Measurements from ENCODE around the gene COLEC12. TPM values are rescaled to one million over a fixed set of nuclear protein-coding genes. Genes with fewer than 3 reads are reported as not detected.

Gene COLEC12
- polyA plus RNA-seq, 4 donors: 23.6 to 35.2 (median 27.0) TPM

DNA sequence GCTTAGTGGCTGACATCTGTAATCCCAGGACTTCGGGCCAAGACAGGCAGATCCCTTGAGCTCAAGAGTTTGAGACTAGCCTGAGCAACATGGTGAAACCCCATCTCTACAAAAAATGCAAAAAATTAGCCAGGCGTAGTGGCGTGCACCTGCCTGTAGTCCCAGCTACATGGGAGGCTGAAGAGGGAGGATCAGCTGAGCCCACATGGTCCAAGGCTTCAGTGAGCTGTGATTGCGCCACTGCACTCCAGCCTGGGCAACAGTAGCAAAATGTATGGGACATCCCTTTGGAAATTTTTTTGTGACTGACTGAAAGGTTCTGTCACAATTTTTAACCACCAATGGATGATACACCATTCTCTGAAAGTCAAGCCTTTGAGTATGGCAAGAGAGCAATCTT lies 6.3 kb upstream of the COLEC12 start:
- DNase-seq (ENCODE audit: low read depth in 4 of 4, low spot score in 2 of 4): no peak

DNA sequence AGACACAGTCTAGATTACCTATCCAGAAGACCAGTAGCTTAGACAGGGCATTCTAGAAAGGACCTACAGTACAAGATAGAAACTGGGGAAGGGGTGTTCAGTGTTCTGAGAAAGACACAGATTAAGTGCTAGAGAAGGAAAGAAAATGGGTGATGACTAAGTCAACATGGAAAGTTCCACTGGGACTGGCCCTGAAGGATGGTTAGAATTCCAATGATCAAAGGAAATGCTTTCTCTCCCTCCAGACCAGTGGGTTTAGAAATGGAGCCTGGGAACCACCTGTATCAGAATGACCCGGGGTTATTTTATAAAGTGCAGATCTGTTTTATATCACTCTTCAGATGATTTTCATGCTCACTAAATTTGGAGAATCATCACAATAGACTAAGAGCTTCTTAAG lies 5.8 kb upstream of the COLEC12 start:
- no peak for DNase-seq (ENCODE audit: low read depth in 4 of 4, low spot score in 2 of 4)

DNA sequence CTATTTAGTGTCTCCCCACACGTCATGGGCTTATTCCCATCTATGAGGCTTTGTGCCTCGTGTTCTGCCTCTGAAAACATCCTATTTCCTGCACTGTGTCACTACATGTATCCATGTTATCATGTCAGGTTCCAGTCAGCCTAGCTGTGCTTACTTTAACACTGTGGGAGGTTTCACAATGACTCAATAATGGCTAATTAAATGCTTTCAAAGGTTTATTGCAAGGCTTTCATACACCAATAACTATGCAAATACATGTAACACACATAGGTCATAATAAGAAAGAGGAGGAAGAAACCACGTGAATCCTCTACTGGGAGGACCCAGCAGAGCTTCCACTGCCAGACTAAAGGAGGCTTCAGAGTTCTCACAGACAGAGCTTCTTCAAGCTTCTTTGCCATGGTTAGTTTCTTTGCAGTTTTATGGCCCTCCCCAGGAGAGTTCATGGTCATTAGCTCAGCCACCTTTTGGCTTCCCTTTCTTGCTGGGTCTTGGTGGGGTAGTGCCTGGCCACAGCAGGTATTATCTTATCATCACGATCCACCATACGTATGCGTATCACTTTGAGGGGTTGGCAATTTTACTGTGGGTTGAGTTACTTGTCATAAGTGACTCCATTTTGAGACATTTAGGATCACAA lies 5.1 kb upstream of the COLEC12 start:
- DNase-seq (ENCODE audit: low read depth in 4 of 4, low spot score in 2 of 4): no peak

DNA sequence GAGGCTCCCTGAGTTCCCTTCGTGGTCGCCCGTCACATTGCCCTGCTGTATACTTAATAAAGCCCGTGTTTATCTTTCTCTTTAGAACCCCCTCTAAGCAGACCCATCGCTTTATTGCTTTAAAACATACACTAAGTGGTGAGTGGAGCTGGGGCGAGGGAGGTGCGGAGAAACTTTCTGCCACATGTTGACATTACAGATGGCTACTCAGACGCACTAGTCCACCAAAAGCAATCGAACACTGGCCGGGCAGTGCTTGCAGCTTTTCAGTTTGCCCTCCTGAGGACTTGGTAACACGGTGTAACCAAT lies 859 bp upstream of the COLEC12 start:
- DNase-seq (ENCODE audit: low read depth in 4 of 4, low spot score in 2 of 4): no peak

DNA sequence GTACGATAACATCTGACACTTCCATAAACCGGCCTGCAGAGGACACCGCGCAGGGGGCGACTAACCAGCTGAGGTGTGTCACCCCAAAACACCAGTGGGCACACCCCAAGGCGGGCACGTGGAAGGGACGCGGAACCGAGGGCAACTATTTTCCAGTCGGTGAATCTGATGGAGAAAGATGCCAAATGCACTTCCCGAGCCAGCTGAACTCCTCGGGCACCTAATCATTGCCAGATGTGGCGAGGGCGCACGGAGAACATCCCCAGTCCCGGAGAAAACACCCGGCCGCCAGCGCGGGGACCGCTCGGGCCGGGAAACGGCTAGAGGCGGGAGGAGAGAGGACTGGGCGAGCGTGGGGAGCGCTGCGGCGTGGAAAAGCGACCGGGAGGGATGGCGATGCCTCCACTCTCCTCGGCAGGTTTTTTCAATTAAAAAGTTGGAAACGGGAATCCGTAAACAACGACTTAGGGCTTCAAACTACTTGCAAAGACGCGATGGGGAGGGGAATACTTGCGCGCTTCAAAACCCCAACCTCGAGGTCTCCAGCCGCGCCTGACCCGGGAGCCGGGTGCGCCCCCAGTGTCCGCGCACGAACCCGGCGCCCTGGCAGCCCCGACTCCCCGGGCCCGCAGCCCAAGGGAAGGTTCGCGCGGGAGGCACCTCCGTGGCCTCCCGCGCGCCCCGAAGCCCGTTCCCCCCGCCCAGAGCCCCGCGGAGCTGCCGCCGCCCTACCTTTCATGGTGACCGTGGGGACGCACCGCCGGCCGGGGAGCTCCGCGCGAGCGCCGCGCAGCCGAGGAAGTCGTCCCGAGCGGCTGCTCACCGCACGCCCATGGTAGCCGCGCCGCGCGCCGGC lies 497 bp downstream of the COLEC12 start:
- DNase-seq (ENCODE audit: low read depth in 4 of 4, low spot score in 2 of 4): peak in 1 of 4 donors; percentile 31

DNA sequence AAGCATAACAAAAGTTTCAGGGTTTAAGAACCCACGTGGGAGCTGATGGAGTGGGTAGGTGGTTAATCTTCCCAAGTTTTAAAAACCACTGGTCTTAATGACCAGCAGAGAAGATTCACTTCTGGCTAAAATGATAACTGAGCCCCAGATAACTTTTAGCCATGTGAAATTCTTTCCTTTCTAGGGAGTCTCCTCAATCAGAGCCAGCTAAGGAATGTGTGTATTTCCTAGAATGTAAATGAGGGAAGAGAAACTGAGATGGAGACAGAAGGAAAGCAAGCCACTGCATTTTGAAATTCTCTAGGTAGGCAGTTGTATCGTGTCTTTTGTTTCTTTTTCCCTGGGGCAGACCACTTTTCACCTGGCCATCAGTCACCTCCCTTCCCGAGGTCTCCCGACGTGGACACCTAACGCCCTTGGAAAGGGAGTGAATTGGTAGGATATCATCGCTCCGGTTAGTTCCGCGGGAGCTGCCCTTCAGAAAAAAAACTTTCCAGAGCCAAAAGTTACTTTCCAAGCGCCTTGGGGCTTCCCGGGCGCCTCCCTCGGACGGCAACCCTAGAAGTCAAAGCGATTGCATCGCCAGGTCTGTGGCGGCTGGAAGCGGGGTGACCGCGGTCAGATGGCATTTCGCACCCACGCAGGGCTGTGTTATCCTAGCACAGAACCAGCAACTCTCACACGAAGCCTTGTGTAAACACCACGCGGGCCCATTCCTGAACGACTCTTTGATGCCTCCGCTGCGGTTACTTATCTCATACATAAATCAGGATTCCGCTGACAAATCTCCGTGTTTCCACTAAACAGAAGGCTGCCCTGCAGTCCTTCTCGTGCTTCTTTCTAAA lies 1.3 kb downstream of the COLEC12 start:
- peak in 1 of 4 donors; percentile 58 for DNase-seq (ENCODE audit: low read depth in 4 of 4, low spot score in 2 of 4)

DNA sequence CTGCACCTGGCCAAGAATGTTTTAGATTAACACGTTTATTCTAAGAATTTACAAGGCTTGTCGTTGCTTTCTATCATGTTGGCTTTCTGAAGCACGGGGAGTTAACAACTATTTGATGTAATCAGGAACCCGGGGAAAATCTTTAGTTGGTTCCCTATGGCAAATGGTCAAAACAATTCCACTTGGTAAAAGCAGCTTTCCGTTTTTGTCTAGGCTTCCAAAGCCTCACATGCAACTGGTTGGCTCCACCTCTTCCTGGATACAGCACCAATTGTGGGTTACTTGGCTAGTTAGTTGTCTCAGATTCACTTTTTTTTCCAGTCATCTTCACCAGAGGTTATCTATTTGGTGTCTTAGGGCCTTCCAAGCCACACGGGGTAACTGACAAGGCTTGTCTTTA lies 2.8 kb downstream of the COLEC12 start:
- no peak for DNase-seq (ENCODE audit: low read depth in 4 of 4, low spot score in 2 of 4)

DNA sequence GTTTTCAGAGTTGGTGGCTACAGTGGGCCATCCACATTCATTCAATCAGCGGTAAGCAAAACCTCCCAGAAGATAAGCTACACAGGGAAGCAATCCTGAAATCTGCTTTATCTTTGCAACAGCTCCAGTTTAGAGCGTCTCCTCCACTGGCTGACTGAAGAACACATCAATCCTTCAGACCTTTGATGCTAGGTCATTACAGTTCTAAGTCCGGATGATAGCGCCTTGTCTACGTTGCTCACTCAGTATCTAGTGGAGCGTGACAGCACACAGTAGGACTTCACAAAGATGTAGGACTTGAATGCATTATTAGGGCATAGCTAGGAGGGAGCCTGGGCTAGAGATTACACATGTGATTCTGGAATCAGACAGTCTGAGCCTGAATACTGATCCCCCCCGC lies 5.0 kb downstream of the COLEC12 start:
- DNase-seq (ENCODE audit: low read depth in 4 of 4, low spot score in 2 of 4): no peak

DNA sequence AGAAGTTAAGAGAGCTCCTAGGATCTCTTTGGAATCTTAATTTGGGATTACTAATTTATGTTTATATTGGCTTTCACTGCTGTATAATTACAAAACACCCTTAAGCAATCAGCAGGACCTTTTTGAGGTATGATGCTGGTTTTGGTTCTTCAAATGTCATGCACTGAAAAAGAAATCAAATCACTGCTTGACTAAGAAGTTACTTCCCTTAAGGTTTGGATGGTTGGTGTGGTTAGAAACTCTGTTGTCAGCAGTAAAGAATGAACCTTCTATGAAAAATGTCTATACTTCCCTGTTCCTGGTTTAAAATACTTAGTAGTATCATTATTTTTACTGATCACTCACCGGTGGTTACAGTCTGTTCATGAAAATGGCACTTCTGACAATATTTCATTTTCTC lies 5.5 kb downstream of the COLEC12 start:
- DNase-seq (ENCODE audit: low read depth in 4 of 4, low spot score in 2 of 4): no peak

DNA sequence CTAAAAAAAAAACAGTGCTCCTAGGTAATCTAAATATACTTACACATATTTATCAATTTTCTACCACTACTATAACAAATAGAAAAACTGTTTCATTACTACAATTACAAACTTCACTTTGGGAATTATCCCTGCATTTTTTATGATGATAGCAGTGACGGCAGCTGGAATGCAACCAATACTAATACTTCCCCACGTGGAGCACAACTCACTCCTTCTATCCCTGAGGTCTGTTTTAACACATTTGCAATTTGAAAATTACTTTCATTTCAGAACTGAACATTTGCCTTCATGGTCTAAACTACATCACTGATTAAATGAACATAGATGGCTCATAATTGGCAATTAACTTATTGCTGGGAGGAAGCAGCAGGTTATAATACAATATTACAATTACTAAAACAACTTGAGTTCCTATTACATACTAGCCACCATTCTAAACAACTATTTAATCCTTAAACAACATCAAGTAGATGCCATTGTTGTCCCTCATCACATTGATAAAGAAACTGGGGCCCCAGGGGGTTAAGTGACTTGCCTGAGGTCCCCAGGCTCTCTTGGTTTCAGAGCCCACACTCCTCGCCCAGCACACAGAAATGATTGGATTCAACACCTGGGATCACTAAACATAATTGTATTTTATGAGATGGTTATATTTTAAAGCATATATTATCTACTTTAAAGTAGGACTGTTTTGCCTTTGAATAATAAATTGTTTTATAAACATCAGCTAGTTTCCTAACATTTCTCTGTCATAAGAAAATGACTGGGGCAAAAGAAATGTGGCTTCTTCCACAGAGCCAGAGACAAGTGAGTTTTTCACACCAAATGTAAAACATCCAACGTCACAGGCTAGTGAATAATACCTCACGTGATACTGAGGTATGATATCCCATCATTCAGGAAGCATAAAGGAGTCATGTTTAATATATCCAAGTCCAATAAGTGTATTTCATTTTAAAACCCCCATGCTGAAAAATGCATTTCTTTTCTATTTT lies 6.2 kb downstream of the COLEC12 start:
- no peak for DNase-seq (ENCODE audit: low read depth in 4 of 4, low spot score in 2 of 4)

DNA sequence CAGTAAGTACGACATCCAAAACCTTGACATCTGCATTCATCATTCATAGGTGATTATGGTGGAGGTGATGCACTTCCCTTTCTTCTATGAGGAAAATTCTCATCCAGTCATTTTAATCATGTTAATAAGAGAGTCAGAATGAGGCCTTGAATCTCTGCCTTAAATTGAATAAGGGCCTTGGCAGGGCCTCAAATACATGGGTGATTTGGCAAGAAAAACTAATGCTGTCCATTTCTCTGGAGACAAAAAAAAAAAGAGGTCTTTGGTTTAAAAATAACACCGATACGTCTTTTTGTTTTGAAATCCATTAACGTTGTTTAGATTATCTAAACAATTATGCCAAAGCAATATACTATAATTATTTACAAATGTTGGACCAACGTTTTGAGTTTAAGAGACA lies 8.1 kb downstream of the COLEC12 start:
- no peak for DNase-seq (ENCODE audit: low read depth in 4 of 4, low spot score in 2 of 4)

DNA sequence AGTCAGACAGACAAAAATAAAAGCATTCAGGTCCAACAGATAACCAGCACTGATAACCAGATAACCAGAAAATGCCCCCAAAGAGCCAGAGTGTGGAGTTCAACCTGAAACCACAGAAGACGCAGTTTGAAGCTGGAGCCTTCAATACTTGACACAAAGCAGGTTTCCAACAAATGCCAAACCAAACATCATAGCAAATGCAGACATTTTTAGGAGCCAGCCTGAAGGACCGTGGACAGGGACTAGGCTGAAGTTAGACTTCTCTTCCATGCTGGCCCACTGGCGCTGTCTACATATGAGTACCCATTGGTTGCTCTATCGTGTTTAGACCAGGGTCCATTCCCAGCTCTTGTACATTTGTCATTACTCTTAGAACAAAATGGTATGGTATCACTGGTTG lies 9.9 kb downstream of the COLEC12 start:
- DNase-seq (ENCODE audit: low read depth in 4 of 4, low spot score in 2 of 4): no peak

DNA sequence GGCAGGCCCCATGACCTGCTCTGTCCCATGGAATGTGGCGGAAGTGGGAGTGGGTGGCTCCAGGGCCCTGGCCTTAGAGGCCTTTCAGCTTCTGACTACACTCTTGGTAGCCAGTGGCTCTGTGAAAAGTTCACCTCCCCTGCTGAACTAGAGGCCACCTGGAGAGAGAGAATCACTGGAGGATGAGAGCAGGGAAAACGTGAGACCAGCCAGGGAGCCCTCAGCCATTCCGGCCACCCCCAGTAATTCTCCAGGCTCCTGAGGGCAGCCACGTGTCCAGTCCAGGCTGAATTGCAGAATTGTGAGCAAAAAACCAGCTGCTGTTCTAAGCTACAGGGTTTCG lies 10.5 kb downstream of the COLEC12 start:
- DNase-seq (ENCODE audit: low read depth in 4 of 4, low spot score in 2 of 4): no peak

DNA sequence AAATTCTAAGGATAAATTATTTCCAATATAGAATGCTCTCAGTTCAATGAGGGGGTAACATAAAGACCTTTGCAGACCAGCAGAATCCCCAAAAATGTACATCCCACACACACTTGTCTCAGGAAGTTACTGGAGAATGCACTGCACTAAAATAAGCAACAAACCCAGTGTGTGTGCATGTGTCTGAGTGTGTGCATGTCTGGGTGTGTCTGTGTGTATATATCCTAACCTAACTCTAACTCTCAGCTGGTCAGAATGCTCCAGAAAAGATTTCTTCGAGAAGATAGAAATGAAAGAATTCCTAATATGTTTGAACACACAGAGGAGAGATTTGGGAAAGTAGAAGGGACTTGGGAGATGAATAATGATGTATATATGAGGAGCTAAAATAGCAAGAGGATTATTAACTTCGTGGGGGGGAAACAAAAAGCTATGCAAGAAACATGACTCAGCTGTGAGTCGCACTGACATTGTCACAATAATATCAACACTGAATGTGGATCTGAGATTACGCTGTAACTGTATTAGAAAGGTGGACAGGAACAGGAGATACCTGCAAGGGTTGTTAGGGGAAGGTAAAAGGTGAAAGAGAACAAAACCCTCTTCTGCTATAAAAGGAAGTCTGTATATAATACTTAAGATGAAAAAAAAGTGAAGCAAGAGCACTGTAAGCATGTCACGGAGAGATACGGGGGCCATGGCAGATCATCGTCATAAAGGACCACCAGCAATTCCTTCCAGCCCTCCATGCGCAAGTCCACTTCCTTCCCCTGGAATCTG lies 11.1 kb downstream of the COLEC12 start:
- no peak for DNase-seq (ENCODE audit: low read depth in 4 of 4, low spot score in 2 of 4)

DNA sequence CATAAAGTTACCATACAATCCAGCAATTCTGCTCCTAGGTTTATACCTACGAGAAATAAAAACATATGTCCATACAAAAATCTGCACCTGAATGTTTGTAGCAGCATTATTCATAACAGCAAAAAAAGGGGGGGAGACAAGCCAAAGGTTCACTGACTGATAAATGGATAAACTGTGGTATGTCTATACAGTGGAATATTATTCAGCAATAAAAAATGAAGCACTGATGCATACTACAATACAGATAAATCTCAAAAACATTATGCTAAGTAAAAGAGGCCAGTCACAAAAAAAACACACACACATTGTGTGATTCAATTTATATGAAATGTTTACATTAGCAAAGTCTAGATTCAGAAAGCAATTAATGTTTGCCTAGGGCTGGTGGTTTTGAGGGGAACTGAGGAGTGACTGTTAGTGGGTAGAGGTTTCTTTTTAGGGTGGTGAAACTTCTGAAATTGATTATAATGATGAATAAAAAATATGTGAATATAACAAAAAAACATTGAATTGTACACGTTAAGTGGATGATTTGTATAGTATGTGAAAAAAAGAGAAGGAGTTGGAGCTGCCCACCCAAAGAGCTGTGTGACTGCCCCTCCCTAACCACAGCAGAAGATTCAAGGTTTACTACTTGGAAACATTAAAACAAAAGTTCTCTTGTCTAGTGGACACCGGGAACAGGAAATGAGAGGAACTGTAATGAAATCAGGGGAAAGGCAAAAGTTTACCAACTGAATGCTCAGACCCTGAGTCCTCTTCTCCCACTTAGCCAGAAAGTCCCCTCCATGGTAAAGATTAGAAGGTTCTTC lies 13.4 kb downstream of the COLEC12 start:
- DNase-seq (ENCODE audit: low read depth in 4 of 4, low spot score in 2 of 4): no peak

DNA sequence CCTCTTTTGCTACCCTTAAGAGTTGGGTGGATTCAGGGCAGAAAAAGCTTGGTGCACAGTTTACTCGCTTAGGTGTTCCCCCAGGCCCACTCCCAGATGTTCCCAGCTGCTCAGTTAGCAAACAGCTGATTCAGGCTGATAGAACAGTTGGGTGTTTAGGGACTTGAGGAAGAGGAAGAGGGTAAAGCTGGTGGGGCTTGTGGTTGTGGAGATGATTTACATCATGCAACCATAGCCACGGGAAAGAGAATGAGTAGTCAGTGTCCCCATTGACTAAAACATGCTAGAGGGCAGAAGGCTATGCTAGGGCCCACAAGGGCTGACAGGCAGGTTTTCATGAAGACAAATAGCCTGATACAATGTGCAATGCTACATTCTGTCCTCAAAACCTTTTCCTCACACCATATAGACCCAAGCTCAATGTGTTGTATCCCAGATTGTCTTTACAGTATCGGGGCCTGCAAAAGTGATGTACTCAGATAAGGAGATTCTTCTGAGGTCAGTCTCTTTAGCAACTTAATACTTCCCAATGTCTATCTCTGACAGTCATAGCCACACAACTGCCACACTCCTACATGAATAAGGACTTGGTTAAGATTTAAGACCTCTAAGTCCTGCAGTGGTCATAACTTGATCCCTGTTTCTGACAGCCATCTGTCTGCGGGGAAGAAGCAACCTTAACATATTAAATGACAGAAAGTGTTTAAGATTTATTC lies 15.6 kb downstream of the COLEC12 start:
- no peak for DNase-seq (ENCODE audit: low read depth in 4 of 4, low spot score in 2 of 4)

DNA sequence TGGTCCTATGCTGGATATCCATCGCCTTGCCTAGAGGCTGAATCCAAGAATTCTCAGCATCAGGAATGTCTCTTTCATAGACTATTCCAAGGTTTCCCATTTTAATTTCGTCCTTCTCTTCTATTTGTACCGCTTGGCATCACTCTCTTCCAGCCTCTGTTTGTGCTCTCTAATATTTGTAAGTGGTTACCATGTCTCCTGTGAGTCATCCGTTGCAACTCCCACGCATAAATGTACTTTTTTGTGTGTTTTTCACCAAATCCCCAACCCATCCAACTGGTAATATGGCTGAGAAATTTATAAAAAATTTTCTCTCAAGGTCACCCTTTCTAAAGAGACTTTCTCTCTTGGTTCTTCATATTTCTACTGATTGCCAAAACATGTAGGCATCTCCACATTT lies 21.8 kb downstream of the COLEC12 start:
- no peak for DNase-seq (ENCODE audit: low read depth in 4 of 4, low spot score in 2 of 4)

DNA sequence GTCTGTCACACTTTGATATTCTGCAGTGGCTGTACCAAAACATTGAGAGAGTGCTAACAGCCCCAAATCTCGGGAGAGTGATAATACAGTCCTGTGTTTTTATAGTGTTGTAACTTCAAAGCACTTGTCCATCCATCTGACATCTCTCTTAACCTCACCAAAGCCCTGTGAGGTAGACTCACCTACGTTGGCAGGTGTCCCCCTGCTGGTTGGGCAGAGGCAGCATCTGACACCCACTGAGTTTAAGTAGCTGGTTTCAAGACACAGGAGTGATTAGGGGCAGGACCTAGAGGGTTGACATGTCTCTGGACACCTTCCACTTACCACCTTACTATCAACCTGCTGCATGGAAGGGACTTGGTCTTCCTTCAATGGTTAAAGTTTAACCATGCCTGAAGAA lies 22.9 kb downstream of the COLEC12 start:
- no peak for DNase-seq (ENCODE audit: low read depth in 4 of 4, low spot score in 2 of 4)

Data from left renal cortex interstitium (tissue), 4 donors.